HUES6 (cell line): ENCODE data around the gene TEX50.
A peak's percentile ranks its signal among the peaks of the same experiment; 100 is the strongest.
"Not testable (repeated sequence)": the region's sequence is repeated elsewhere in the genome, so short reads cannot be mapped to it uniquely, and the experiment has no call there.

Source experiments
- H3K27ac ChIP-seq: 2 replicates; pipeline ENCODE4 v1.7.0; 2013; ENCODE audit warnings: low read depth, mild to moderate bottlenecking, low read length, inconsistent platforms
- H3K27me3 ChIP-seq: 2 replicates; pipeline ENCODE4 v1.6.1; 2013; ENCODE audit warnings: low read length; ENCODE audit not compliant: control insufficient read depth, insufficient read depth
- H3K36me3 ChIP-seq: 2 replicates; pipeline ENCODE4 v1.6.1; 2013; ENCODE audit warnings: low read length; ENCODE audit not compliant: control insufficient read depth, insufficient read depth
- H3K4me1 ChIP-seq: 2 replicates; pipeline ENCODE4 v1.6.1; 2013; ENCODE audit warnings: low read length; ENCODE audit not compliant: control insufficient read depth, insufficient read depth
- H3K4me3 ChIP-seq: 2 replicates; pipeline ENCODE4 v1.5.1; 2013; ENCODE audit warnings: low read depth, low read length
- H3K9ac ChIP-seq: one replicate; pipeline ENCODE4 v1.6.1; 2013; ENCODE audit warnings: mild to moderate bottlenecking, low read length
- H3K9me3 ChIP-seq: 2 replicates; pipeline ENCODE4 v1.6.1; 2013; ENCODE audit warnings: low read depth, low read length; ENCODE audit not compliant: control insufficient read depth, insufficient read depth

Gene TEX50

GRCh38 chr1:173666646-173667045 lies 31.5 kb downstream of the TEX50 start:
- Histone ChIP-seq H3K27ac (no peak overlapping the region), H3K9me3 (no peaks in the 10 kb centered on the region), H3K4me1 (peaks cover 6% of the 10 kb centered on the region; the same call in 1 of the 2 replicates), H3K36me3 (no peaks in the 10 kb centered on the region), H3K9ac (no peak overlapping the region), H3K4me3 (no peak overlapping the region), H3K27me3 (peaks cover 6% of the 10 kb centered on the region)

GRCh38 chr1:173669491-173669941 lies 34.4 kb downstream of the TEX50 start, which contains the start of gene ANKRD45:
Gene ANKRD45 (minus strand): TSS chr1:173669851. CDS start chr1:173659418, 10,433 bp downstream.
- H3K9ac ChIP-seq = peak within 1 kb of the TSS; percentile 57
- H3K27me3 ChIP-seq = peaks cover 6% of the 10 kb centered on the region
- H3K27ac ChIP-seq = no peak within 1 kb of the TSS
- H3K9me3 ChIP-seq = no peaks in the 10 kb centered on the region
- peak within 1 kb of the TSS; percentile 83 for H3K4me3 ChIP-seq
- H3K36me3 ChIP-seq = no peaks in the 10 kb centered on the region
- H3K4me1 ChIP-seq = peaks cover 6% of the 10 kb centered on the region; the same call in 1 of the 2 replicates

GRCh38 chr1:173674496-173674895 lies 39.4 kb downstream of the TEX50 start:
- not testable (repeated sequence) for H3K9ac ChIP-seq

GRCh38 chr1:173680152-173680551 lies 45.0 kb downstream of the TEX50 start:
- peaks cover 15% of the 10 kb centered on the region for H3K4me1 ChIP-seq
- H3K9me3 ChIP-seq, H3K36me3 ChIP-seq, H3K4me3 ChIP-seq, H3K27ac ChIP-seq, H3K9ac ChIP-seq, H3K27me3 ChIP-seq: not testable (repeated sequence)

More at GRCh38 chr1:173674496-173674895, 39.4 kb downstream of the TEX50 start:
- not testable (repeated sequence) for H3K4me1 ChIP-seq, H3K9me3 ChIP-seq, H3K27me3 ChIP-seq, H3K4me3 ChIP-seq, H3K27ac ChIP-seq, H3K36me3 ChIP-seq

GRCh38 chr1:173682184-173682583 lies 47.0 kb downstream of the TEX50 start:
- peaks cover 19% of the 10 kb centered on the region for H3K4me1 ChIP-seq
- H3K27me3 ChIP-seq = no peaks in the 10 kb centered on the region
- no peaks in the 10 kb centered on the region for H3K36me3 ChIP-seq
- H3K27ac ChIP-seq = peak overlapping the region; percentile 72; the same call in 1 of the 2 replicates
- no peak overlapping the region for H3K4me3 ChIP-seq
- H3K9ac ChIP-seq = no peak overlapping the region
- peaks cover 4% of the 10 kb centered on the region; the same call in 1 of the 2 replicates for H3K9me3 ChIP-seq

- H3K9ac ChIP-seq, H3K27ac ChIP-seq: not testable (repeated sequence)
These were observed 48.7 kb downstream of the TEX50 start for GRCh38 chr1:173683838-173684237.

GRCh38 chr1:173685121-173685520 lies 50.0 kb downstream of the TEX50 start:
- not testable (repeated sequence) for H3K27ac ChIP-seq, H3K4me3 ChIP-seq, H3K36me3 ChIP-seq, H3K9me3 ChIP-seq, H3K27me3 ChIP-seq, H3K9ac ChIP-seq
- peaks cover 29% of the 10 kb centered on the region for H3K4me1 ChIP-seq

More at GRCh38 chr1:173683838-173684237, 48.7 kb downstream of the TEX50 start:
- H3K4me3 ChIP-seq, H3K36me3 ChIP-seq, H3K9me3 ChIP-seq, H3K27me3 ChIP-seq: not testable (repeated sequence)
- peaks cover 24% of the 10 kb centered on the region for H3K4me1 ChIP-seq
